Activated T-cell treated with anti-CD3 and anti-CD28 coated beads for 1 hour (primary cell): ENCODE data around the gene SH3PXD2A.

ENCODE experiments used
- DNase-seq: peaks from one replicate; pipeline ENCODE4 v3.0.0-alpha.2; 2020; ENCODE audit warnings: low read depth

The SH3PXD2A gene

GRCh38 chr10:103685880-103686669 lies 169.3 kb downstream of the SH3PXD2A start:
- DNase-seq = peak; percentile 70

DNA sequence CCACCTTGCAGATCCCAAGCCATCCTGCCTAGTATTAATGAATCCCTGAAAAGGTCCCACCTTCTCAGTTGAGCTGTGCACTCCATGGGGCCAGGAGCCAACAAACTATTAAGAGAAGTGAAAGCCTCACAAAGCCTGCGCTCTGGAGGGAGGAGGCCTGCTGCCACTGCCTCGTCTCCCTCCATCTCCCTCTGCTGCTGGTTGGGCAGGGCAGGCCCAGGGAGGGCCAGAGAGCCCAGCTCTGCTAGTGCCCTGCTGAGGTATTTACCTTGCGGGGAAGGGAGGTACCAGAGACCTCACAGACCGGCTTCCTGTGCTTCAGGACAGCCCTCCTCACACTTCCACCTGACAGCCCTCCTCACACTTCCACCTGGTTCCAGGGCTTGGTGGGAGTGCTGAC lies 171.5 kb downstream of the SH3PXD2A start:
- no peak for DNase-seq

- DNase-seq = no peak
Observed at GRCh38 chr10:103682631-103683030, 172.7 kb downstream of the SH3PXD2A start.

DNA sequence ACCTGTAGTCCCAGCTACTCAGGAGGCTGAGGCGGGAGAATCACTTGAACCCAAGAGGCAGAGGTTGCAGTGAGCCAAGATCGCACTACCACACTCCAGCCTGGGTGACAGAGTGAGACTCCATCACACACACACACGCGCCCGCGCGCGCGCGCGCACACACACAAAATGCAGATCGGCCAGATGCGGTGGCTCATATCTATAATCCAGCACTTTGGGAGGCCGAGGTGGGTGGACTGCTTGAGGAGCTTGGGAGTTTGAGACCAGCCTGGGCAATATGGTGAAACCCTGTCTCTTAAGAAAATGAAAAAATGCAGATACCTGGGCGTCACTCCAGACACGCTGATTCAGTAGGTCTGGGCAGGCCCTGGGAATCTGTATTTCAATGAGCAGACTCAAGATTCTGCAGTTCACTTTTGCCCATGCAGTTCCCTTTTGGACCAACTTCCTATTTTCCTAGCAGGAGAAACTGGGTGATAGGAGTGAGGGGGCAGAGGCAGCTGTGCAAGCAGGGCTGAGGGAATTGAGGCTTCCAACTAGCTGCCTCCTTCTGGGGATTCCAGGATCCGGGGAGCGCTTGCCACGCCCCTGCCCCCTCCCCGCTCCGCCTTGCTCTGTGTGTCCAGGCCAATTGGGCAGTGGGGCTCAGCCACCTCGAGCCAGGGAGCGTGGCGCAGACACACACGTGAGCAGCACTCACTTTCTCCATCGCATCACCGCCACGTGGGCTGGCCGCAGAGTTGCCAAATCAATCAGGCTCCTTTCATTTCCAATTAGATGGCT lies 173.6 kb downstream of the SH3PXD2A start:
- no peak for DNase-seq

DNA sequence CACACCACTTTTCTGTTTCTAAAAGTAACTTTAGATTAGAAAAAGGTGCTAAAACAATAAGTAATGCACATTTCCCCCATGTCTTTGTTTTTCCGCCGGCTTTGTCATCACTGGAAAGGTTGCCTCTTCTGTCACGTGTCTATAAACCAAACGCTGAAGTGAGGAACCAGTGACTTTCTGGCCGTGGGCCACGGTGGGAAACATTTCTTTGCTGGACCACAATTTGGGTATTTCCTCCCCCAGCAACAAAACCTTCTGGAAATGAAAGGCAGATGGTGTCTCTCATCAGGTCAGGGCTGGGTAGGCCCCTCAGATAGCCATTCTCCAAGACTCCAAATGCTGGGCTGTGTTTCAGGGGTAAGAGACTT lies 174.5 kb downstream of the SH3PXD2A start:
- DNase-seq = no peak

DNA sequence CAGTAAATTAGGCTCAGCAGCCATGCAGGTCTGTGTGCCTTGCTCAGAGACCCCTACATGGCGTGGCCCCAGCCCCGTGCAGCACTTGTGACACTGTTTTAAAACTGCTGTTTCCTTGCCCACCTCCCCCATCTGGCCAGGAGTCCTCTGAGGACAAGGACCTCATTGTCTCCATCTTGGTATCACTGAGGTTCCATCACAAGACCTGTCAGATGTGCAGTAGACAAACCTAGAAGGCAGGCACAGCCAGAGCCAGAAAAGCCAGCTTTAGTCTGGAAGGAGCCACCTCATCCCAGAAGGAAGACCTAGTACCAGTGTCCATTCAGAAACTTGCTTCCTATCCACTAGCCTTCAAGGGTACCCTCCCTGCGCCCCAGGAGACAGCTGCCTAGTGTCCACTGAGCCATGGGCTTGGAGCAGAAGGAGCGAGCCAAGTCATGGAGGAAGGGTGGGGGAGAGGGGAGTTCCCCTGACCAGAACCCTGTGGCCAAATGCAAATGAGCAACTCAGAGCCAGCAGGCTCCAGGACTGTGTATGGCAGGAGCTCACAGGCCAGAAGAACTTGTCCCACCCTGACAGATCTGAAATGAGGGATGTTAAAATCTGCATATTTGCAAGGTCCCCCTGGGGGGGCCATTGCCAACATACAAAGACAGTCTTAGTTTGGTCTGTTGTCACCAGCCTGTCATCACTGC lies 176.1 kb downstream of the SH3PXD2A start:
- DNase-seq = no peak

DNA sequence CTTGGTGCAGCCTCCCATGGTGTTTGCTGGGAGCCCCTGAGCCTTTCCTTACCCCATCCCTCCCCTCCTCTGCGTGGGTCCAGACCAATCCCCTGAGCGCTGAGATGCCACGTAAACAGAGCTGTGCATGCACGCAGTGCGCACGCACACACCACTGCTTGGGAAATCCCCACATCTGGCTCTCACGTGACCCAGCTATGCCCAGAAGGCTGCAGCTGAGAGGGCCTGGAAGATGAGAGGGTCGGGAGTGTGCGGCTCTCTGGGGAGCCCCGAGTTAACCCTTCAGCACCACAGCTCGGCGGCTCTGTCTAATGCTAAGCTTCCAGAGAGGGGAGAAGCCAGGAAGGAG lies 177.2 kb downstream of the SH3PXD2A start:
- peak; percentile 70 for DNase-seq

GRCh38 chr10:103677486-103678177 lies 177.7 kb downstream of the SH3PXD2A start:
- no peak for DNase-seq

- no peak for DNase-seq
Observed at GRCh38 chr10:103676851-103677417, 178.4 kb downstream of the SH3PXD2A start.

DNA sequence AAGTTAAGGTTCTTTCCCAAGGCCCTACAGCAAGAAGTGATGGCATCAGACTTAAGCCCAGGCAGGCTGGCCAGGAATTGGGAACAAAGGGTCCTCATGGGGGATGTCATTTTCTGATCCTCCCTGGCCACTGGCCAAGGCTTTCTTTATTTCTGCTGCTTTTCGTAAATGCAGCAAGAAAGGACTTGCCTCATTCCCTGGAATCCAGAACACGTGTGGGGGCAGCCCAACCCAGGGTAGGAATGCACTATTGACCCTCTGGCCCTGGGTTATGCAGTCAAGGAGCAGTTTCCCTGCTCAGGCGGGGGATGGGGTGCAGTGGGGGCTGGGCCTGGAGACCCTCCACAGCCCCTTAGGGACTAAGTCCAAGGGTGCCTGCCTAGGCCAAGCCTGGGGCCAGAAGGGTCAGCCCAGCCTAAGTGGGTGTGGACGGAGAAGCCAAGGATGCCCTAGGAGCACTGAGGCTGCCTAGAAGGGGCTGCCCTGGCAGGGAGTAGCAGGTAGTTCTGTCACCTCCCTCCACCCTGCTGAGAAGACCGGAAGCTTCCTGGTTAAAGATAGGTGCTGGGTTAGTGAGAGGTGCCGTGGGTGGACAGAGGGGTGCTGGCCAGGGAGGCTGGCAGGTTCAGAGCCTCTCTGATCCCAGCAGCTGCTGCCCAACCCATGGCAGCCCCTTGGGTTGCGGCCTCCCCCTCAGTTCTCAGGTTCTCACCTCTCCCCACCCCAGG lies 179.2 kb downstream of the SH3PXD2A start:
- no peak for DNase-seq

DNA sequence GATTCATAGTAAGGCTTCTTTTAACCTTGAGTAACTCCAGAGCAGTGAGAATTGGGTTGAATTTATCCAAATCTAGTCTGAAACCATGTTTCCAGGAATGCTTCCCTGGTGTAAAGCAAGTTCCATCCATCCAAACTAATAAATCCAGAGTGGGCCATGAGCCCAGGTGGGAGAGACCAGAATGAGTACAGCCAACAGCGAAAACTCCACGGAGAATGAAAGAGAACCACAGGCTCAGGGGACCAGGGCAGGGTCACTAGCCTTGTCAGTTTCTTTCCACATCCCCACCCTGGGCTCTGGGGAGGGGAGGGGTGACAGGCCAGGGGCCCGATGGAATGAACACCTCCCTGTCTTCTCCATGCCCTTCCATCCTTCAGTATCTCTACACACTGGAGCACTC lies 181.8 kb downstream of the SH3PXD2A start:
- DNase-seq = no peak

DNA sequence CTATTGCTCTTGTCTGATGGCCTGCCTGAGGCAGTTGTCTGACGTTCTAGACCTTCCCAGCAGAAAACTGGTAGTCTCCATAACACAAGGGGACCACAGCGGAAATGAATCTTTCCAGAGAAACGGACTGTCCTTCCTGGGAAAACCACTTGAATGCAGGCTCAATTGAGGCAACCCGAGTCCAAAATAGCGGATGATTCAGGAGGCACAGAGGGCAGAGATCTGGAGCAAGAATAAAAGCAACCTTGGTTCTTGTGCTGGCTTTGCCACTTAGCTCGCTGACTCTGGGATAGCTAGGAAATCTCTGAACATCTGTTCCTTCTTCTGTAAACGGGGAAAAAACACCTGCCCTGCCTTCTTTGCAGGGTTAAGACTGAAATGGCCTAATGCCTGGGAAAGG lies 183.0 kb downstream of the SH3PXD2A start:
- no peak for DNase-seq

GRCh38 chr10:103671126-103671895 lies 184.1 kb downstream of the SH3PXD2A start:
- DNase-seq = no peak

DNA sequence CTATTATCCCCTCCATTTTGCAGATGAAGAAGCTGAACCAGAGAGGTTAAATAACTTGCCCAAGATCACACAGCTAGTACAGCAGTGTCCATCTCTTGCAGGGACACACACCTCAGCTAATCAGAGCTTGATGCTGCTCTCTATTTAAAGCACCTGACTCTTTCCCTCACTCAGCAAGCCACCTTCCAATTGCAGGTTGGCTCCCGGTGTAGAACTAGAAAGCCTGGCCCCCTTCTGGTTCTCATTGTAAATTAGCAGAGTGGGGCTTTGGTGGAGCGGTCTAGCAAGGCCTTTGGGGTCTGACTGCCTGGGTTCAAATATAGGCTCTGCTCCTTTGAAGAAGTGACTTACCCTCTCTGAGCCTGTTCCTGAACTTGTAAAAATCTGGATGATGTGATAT lies 185.4 kb downstream of the SH3PXD2A start:
- DNase-seq = no peak

DNA sequence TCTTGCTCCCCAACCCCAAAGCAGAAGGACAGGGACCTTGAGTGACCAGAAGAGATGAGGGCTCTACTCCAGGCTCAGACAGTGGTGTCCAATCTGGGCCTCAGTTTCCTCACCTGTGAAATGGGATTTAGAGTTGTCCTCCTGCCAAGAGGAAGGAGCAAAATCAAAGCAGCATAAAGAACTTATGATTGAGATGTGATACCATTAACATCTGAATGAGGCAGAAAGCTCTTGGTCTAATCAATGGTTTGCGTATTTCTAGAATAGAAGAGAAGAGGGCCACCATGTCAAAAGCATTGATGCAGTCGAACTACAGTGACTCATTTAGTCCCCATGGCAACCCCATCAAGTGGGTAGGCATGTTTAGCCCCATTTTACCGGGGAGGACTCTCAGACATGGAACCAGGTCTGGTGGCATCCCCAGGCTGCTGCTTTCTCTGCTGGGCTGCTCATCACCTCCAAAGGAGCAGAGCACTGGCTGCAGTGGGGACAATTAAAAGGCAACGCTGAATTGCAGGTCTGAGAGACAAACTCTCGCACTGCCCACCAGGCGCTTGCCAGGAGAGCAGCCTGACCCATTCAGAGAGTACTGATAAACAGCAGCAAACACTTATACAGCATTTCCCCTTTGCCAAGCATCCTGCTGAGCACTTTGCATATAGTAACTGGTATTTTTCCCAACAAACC lies 186.0 kb downstream of the SH3PXD2A start:
- DNase-seq = no peak

DNA sequence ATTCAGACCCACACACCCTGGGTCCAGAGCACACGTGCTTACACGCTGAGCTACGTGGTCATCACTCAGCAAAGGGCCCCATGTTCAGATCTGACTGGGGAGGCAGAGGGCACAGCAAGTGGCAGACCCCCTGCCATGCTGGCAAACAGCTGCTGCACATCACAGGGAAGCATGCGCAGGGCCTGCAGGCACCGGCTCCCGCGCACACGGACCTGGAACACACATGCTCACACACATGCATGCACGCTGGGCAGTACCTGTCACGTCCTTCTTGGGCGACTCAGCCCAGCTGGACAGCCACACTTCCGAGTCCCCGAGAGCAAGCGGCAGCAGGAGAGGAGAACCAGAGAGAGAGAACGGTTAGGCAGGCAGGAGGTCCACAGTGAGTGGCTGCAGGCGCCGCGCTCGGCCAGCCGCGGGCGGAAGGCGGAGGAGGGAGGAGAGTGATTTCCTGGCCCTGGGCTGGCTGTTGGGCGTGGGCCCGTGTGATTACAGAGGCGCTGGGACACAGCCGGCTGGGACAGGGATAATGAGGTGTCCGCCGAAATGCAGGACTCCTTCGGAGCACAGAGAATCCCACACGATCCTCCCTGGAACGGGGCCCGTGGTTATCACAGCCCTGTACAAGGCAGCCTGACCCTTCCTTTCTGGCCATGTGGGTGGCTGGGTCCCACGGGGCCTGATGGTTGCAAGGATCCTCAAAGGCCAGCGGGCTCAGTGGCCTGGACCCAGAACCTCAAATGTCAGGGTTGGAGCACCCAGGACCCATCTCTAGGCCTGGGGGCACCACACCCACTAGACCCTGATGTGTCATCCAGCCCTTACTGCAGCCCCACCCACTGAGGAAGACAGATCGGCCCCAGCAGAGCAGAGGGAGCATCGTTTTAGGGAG lies 186.8 kb downstream of the SH3PXD2A start:
- DNase-seq = no peak

GRCh38 chr10:103667356-103667755 lies 188.0 kb downstream of the SH3PXD2A start:
- DNase-seq = no peak

DNA sequence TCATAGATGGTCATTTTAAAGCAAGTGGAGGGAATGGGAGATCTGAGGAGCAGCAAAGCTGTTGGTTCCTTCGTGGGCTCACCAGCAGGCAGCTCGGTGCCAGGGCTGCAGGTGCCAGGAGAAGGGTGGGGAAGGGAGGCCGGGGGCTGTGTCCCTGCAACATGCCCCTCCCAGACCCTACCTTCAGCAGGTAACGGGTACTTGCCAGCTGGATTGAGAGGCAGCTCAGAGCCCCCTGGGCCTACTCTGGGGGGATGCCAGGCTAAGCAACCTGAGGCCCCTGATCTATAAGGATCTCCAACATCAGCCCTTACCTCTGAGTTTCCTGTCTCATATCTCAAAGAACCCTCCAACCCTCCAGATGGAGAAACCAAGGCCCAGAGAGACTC lies 188.6 kb downstream of the SH3PXD2A start:
- DNase-seq = no peak
